Activated T-cell treated with anti-CD3 and anti-CD28 coated beads, Interleukin-2, amount 50 U/mL, for 1 hour (primary cell): Measurements from ENCODE around the gene PARVG.
A peak's percentile ranks its signal among the peaks of the same experiment; 100 is the strongest.

Experiments
- DNase-seq: peaks from one replicate; pipeline ENCODE4 v3.0.0-alpha.2; 2020

Gene PARVG

GRCh38 chr22:44181912-44182587, 1.3 kb downstream of the PARVG start:
- peak; percentile 36 for DNase-seq

- peak; percentile 40 for DNase-seq
Observed at GRCh38 chr22:44182588-44183286, 2.0 kb downstream of the PARVG start.

GRCh38 chr22:44183287-44183588, 2.5 kb downstream of the PARVG start:
- DNase-seq = no peak

GRCh38 chr22:44184006-44184405, 3.3 kb downstream of the PARVG start:
- DNase-seq = no peak

- DNase-seq = no peak
Observed at GRCh38 chr22:44185237-44186120, 4.8 kb downstream of the PARVG start.

- no peak for DNase-seq
Observed at GRCh38 chr22:44186121-44186510, 5.4 kb downstream of the PARVG start.

GRCh38 chr22:44186737-44187136, 6.0 kb downstream of the PARVG start:
- no peak for DNase-seq

GRCh38 chr22:44187652-44188230, 7.0 kb downstream of the PARVG start:
- DNase-seq = no peak

GRCh38 chr22:44188316-44188715, 7.6 kb downstream of the PARVG start:
- no peak for DNase-seq

GRCh38 chr22:44188986-44189630, 8.4 kb downstream of the PARVG start:
- no peak for DNase-seq

GRCh38 chr22:44190381-44190976, 9.8 kb downstream of the PARVG start:
- DNase-seq = no peak

- no peak for DNase-seq
Observed at GRCh38 chr22:44191036-44191454, 10.3 kb downstream of the PARVG start.

- DNase-seq = peak; percentile 53
Observed at GRCh38 chr22:44192098-44192815, 11.5 kb downstream of the PARVG start.

GRCh38 chr22:44192816-44193534, 12.2 kb downstream of the PARVG start:
- DNase-seq = no peak

GRCh38 chr22:44193535-44193891, 12.8 kb downstream of the PARVG start:
- DNase-seq = no peak

- no peak for DNase-seq
Observed at GRCh38 chr22:44194569-44194968, 13.8 kb downstream of the PARVG start.

GRCh38 chr22:44195189-44195871, 14.6 kb downstream of the PARVG start:
- peak; percentile 10 for DNase-seq

- DNase-seq = no peak
Observed at GRCh38 chr22:44196241-44196640, 15.5 kb downstream of the PARVG start.

- no peak for DNase-seq
Observed at GRCh38 chr22:44196731-44197131, 16.0 kb downstream of the PARVG start.

GRCh38 chr22:44197271-44197670, 16.5 kb downstream of the PARVG start:
- peak; percentile 8 for DNase-seq

- no peak for DNase-seq
Observed at GRCh38 chr22:44199164-44199563, 18.4 kb downstream of the PARVG start.
